Measurements from ENCODE around the gene PAH. TPM values are rescaled to one million over a fixed set of nuclear protein-coding genes. Genes with fewer than 3 reads are reported as not detected.

PAH gene
- total RNA-seq, 1 experiment from 2014 or later, result 5.7 TPM

- Mint-ChIP-seq H3K27me3 (ENCODE audit: low read depth) (no peaks in the 10 kb centered on the region), H3K4me1 (0 out of 2 replicates have a peak, but pooled peaks cover 3% of the 10 kb centered on the region), H3K36me3 (no peaks in the 10 kb centered on the region), H3K9me3 (no peaks in the 10 kb centered on the region), H3K27ac (no peak overlapping the region), H3K4me3 (no peak overlapping the region)
- ChIA-PET POLR2A (no interaction called here), CTCF (interaction anchor here (1.4 kb wide), 2 partner anchors 8 to 58 kb away, joined by 3 read pairs; no protein-coding TSS in a partner anchor)
- no peak for TF ChIP-seq SP1 (CRISPR knock-in tag; conservative IDR thresholded peaks at IDR 0.05)
- DNase-seq (ENCODE audit: low spot score) (no peak), ATAC-seq (no peak)
Observed at GRCh38 chr12:102874819-102875218, 42.2 kb downstream of the PAH start.

GRCh38 chr12:102873077-102873476 is 44.0 kb downstream of the PAH start:
- TF ChIP-seq AFF4 (CRISPR knock-in tag; IDR thresholded peaks at IDR 0.05; ENCODE audit: borderline replicate concordance) (no peak), NFATC4 (CRISPR knock-in tag; IDR thresholded peaks at IDR 0.05) (no peak), HMGXB4 (CRISPR knock-in tag; IDR thresholded peaks at IDR 0.05) (no peak), JUN (CRISPR knock-in tag; IDR thresholded peaks at IDR 0.05) (no peak), ZNF532 (CRISPR knock-in tag; IDR thresholded peaks at IDR 0.05; ENCODE audit: borderline replicate concordance) (no peak), ZNF671 (CRISPR knock-in tag; IDR thresholded peaks at IDR 0.05) (no peak), E2F1 (CRISPR knock-in tag; IDR thresholded peaks at IDR 0.05) (no peak)
- no peak overlapping the region for H3K4me3 Mint-ChIP-seq
- DNase-seq (ENCODE audit: low spot score), result no peak
- ChIA-PET CTCF (no interaction called here), POLR2A (no interaction called here)
- H3K27ac Mint-ChIP-seq, result no peak overlapping the region
- H3K27me3 Mint-ChIP-seq (ENCODE audit: low read depth), result no peaks in the 10 kb centered on the region
- no peak for ATAC-seq
- H3K4me1 Mint-ChIP-seq, result no peaks in the 10 kb centered on the region
- no peaks in the 10 kb centered on the region for H3K9me3 Mint-ChIP-seq
- H3K36me3 Mint-ChIP-seq, result no peaks in the 10 kb centered on the region

- DNase-seq (ENCODE audit: low spot score) (no peak), ATAC-seq (no peak)
- no peaks in the 10 kb centered on the region for H3K4me1 Mint-ChIP-seq
- ChIA-PET POLR2A (no interaction called here), CTCF (interaction anchor here (1.5 kb wide), 1 partner anchor 60 kb away, joined by 4 read pairs; no protein-coding TSS in a partner anchor)
- no peaks in the 10 kb centered on the region for H3K27me3 Mint-ChIP-seq (ENCODE audit: low read depth)
- H3K27ac Mint-ChIP-seq, result no peak overlapping the region
- H3K4me3 Mint-ChIP-seq, result no peak overlapping the region
- H3K9me3 Mint-ChIP-seq, result no peaks in the 10 kb centered on the region
- H3K36me3 Mint-ChIP-seq, result no peaks in the 10 kb centered on the region
- TF ChIP-seq ZNF423 (CRISPR knock-in tag; IDR thresholded peaks at IDR 0.05), result no peak
- no peak for TF ChIP-seq ATF3 (CRISPR knock-in tag; conservative IDR thresholded peaks at IDR 0.05)
- no peak for TF ChIP-seq NFATC4 (CRISPR knock-in tag; IDR thresholded peaks at IDR 0.05)
- TF ChIP-seq TEAD4 (CRISPR knock-in tag; IDR thresholded peaks at IDR 0.05), result no peak
- TF ChIP-seq E2F1 (CRISPR knock-in tag; IDR thresholded peaks at IDR 0.05), result no peak
- no peak for TF ChIP-seq ATF2 (CRISPR knock-in tag; IDR thresholded peaks at IDR 0.05; ENCODE audit: borderline replicate concordance, low read depth)
- no peak for TF ChIP-seq ZNF219 (CRISPR knock-in tag; IDR thresholded peaks at IDR 0.05; ENCODE audit: borderline replicate concordance)
- TF ChIP-seq ZSCAN18 (CRISPR knock-in tag; IDR thresholded peaks at IDR 0.05), result no peak
- no peak for TF ChIP-seq ZNF263 (CRISPR knock-in tag; IDR thresholded peaks at IDR 0.05; ENCODE audit: low read depth)
- TF ChIP-seq SMAD4 (CRISPR knock-in tag; IDR thresholded peaks at IDR 0.05), result no peak
Observed at GRCh38 chr12:102871014-102871413, 46.0 kb downstream of the PAH start.
